Epithelial cell of alveolus of lung (primary cell): ENCODE measurements around the gene SAMD4B. TPM values are rescaled to one million over a fixed set of nuclear protein-coding genes. Genes with fewer than 3 reads are reported as not detected.

Experiments
- total RNA-seq: library from RNA; depleted of rRNA; stranded (reverse); fragments of >200 nt; gene quantifications from 2 replicates; pipeline ENCODE4 v1.2.1, GENCODE V29; 2015

SAMD4B gene
- total RNA-seq, result 57.8 and 74.8 TPM in 2 replicates

GRCh38 chr19:39341719-39342604, at the start of gene SAMD4B:
SAMD4B (plus strand) TSS chr19:39342421; CDS start chr19:39356894, 14,473 bp downstream.

GRCh38 chr19:39296055-39296645, 46.1 kb upstream of the SAMD4B start, which contains the start of gene IFNL1:
IFNL1 (plus strand) TSS chr19:39296407; CDS start chr19:39296422, 15 bp downstream.

GRCh38 chr19:39390751-39391437, 48.7 kb downstream of the SAMD4B start, which contains the start of the genes MED29 and PAF1:
MED29 (plus strand) TSS chr19:39391378; CDS start chr19:39391423, 45 bp downstream.
PAF1 (minus strand) TSS chr19:39391106; CDS start chr19:39390864, 242 bp downstream.

GRCh38 chr19:39406656-39407409, 64.6 kb downstream of the SAMD4B start, which contains the start of gene ZFP36:
ZFP36 (plus strand) TSS chr19:39406847; CDS start chr19:39406905, 58 bp downstream.

GRCh38 chr19:39412100-39412866, 70.1 kb downstream of the SAMD4B start, which contains the start of gene PLEKHG2:
PLEKHG2 (plus strand) TSS chr19:39412669; CDS start chr19:39414087, 1,418 bp downstream.

Other genes with a start within 250 kb of the SAMD4B start
- gene PAK4, start 216.6 kb upstream of the SAMD4B start, total RNA-seq, result 12.0 and 13.6 TPM in 2 replicates
- not detected in 2 replicates for gene NCCRP1, start 145.5 kb upstream of the SAMD4B start, total RNA-seq
- not detected in 2 replicates for gene SYCN, start 138.2 kb upstream of the SAMD4B start, total RNA-seq
- not detected in 2 replicates for gene IFNL3, start 97.4 kb upstream of the SAMD4B start, total RNA-seq
- not detected in 2 replicates for gene IFNL4, start 93.6 kb upstream of the SAMD4B start, total RNA-seq
- not detected in 2 replicates for gene IFNL2, start 74.0 kb upstream of the SAMD4B start, total RNA-seq
- not detected in 2 replicates for gene IFNL1, start 46.0 kb upstream of the SAMD4B start, total RNA-seq
- 0.91 and 3.5 TPM in 2 replicates for gene LRFN1, start 21.6 kb upstream of the SAMD4B start, total RNA-seq
- gene GMFG, start 6.4 kb upstream of the SAMD4B start, total RNA-seq, result 8.0 and 15.0 TPM in 2 replicates
- 33.0 and 34.6 TPM in 2 replicates for gene PAF1, start 48.7 kb downstream of the SAMD4B start, total RNA-seq
- 35.6 and 56.0 TPM in 2 replicates for gene MED29, start 49.0 kb downstream of the SAMD4B start, total RNA-seq
- gene ZFP36, start 64.4 kb downstream of the SAMD4B start, total RNA-seq, result 19.8 and 64.4 TPM in 2 replicates
- 22.0 and 34.3 TPM in 2 replicates for gene PLEKHG2, start 70.2 kb downstream of the SAMD4B start, total RNA-seq
- 2,275 and 2,629 TPM in 2 replicates for gene RPS16, start 93.5 kb downstream of the SAMD4B start, total RNA-seq
- 63.7 and 89.2 TPM in 2 replicates for gene SUPT5H, start 103.2 kb downstream of the SAMD4B start, total RNA-seq
- gene TIMM50, start 138.4 kb downstream of the SAMD4B start, total RNA-seq, result 51.4 and 81.6 TPM in 2 replicates
- 0.52 TPM in 1 of 2 replicates, not detected in the other for gene DLL3, start 156.5 kb downstream of the SAMD4B start, total RNA-seq
- gene SELENOV, start 172.7 kb downstream of the SAMD4B start, total RNA-seq, result not detected in 2 replicates
- 2.7 and 5.1 TPM in 2 replicates for gene EID2B, start 190.4 kb downstream of the SAMD4B start, total RNA-seq
- gene EID2, start 197.7 kb downstream of the SAMD4B start, total RNA-seq, result 12.1 and 12.9 TPM in 2 replicates